Measurements from ENCODE around the gene C6orf141. TPM values are rescaled to one million over a fixed set of nuclear protein-coding genes. Genes with fewer than 3 reads are reported as not detected.

Gene C6orf141
- total RNA-seq, 1 experiment from 2014 or later, result 40.1 TPM

GRCh38 chr6:49548613-49549304, 1.7 kb upstream of the C6orf141 start:
- H3K18ac ChIP-seq (ENCODE audit: insufficient read length, low read depth, low read length), result no peak overlapping the region
- no CpG with 5 or more reads among the region's 5 CpGs for WGBS (ENCODE audit: extremely low coverage, insufficient read length, low lambda C conversion rate)
- H3K23me2 ChIP-seq (ENCODE audit: insufficient read length, low read depth, low read length, poor library complexity, severe bottlenecking), result peaks cover 14% of the 10 kb centered on the region
- H3K79me2 ChIP-seq (ENCODE audit: insufficient read depth, low read length), result no peaks in the 10 kb centered on the region
- H4K8ac ChIP-seq (replicated peaks; ENCODE audit: insufficient read length, low read depth, low read length), result no peak overlapping the region
- H3K56ac ChIP-seq (ENCODE audit: insufficient read length, low read depth, low read length), result no peak overlapping the region
- Mint-ChIP-seq H3K9me3 (peaks cover 0 to 3% of the 10 kb centered on the region in 2 experiments; a peak in 2 of 5 replicates), H3K36me3 (ENCODE audit: insufficient read depth in 1 of 3, low read depth in 3 of 3) (peaks cover 0 to 13% (median 11%) of the 10 kb centered on the region in 3 experiments; a peak in 5 of 7 replicates), H3K27ac (peak overlapping the region in 1 of 3 experiments; percentile 70; a peak in 1 of 7 replicates), H3K4me3 (no peak overlapping the region), H3K4me1 (peaks cover 32 to 41% of the 10 kb centered on the region in 2 experiments), H3K27me3 (ENCODE audit: low read depth) (peaks cover 26% of the 10 kb centered on the region)
- no peak overlapping the region for H3K14ac ChIP-seq (ENCODE audit: insufficient read depth, low read length)
- no peaks in the 10 kb centered on the region for H3K9me3 ChIP-seq (ENCODE audit: control insufficient read depth, low read depth, low read length)
- peak; percentile 56 for TF ChIP-seq CTCF (conservative IDR thresholded peaks at IDR 0.05)
- H3K4ac ChIP-seq (ENCODE audit: low read depth, low read length), result no peak overlapping the region
- no peak overlapping the region for H3K23ac ChIP-seq (ENCODE audit: insufficient read length, low read depth, low read length)
- no peak overlapping the region for H3K4me2 ChIP-seq (ENCODE audit: insufficient read depth, insufficient read length, low read length)
- H3K27ac ChIP-seq (ENCODE audit: insufficient read length, low read depth, low read length), result no peak overlapping the region
- no peak overlapping the region for H2BK15ac ChIP-seq (ENCODE audit: low read depth, low read length)
- H2BK120ac ChIP-seq (ENCODE audit: low read depth, low read length, poor library complexity, severe bottlenecking), result no peak overlapping the region
- no peak overlapping the region for H3K9ac ChIP-seq (ENCODE audit: extremely low read depth, insufficient read length, low read length)
- no peak overlapping the region for H4K91ac ChIP-seq (ENCODE audit: insufficient read length, low read depth, low read length)
- peaks cover 6% of the 10 kb centered on the region; the same call in 1 of the 2 replicates for H3K4me1 ChIP-seq (ENCODE audit: insufficient read depth, low read length)
- DNase-seq, result peak; percentile 50
- H2BK20ac ChIP-seq (ENCODE audit: low read depth, low read length, poor library complexity, severe bottlenecking), result no peak overlapping the region
- H3K27me3 ChIP-seq (ENCODE audit: insufficient read depth, low read length), result peaks cover 11% of the 10 kb centered on the region; the same call in 1 of the 2 replicates
- no peaks in the 10 kb centered on the region for H3K79me1 ChIP-seq (ENCODE audit: insufficient read depth, low read depth, low read length, poor library complexity, severe bottlenecking)
- no peak overlapping the region for H2AFZ ChIP-seq (ENCODE audit: low read length)
- H2BK5ac ChIP-seq (ENCODE audit: insufficient read length, low read length), result no peak overlapping the region
- no peak overlapping the region for H2BK12ac ChIP-seq (ENCODE audit: insufficient read length, low read depth, low read length)
- H3T11ph ChIP-seq (ENCODE audit: low read length), result no peak overlapping the region
- no peaks in the 10 kb centered on the region for H4K20me1 ChIP-seq (ENCODE audit: control insufficient read depth, insufficient read depth, insufficient read length)
- H2AK5ac ChIP-seq (ENCODE audit: insufficient read length, low read length), result no peak overlapping the region
- H4K5ac ChIP-seq (ENCODE audit: insufficient read length, low read depth, low read length), result no peak overlapping the region

All from H9 (cell line).